C4-2B (cell line): ENCODE data around the gene DYNC2I2.

Experiments
- H3K27ac ChIP-seq: fragments of 450-650 bp; 2 replicates; pipeline ENCODE4 v1.5.1; 2017
- CTCF ChIP-seq: fragments of 450-650 bp; conservative IDR thresholded peaks from 2 replicates; pipeline ENCODE4 v1.5.1; 2017; ENCODE audit warnings: mild to moderate bottlenecking
- ZFX ChIP-seq: fragments of 450-650 bp; IDR thresholded peaks from 2 replicates; pipeline ENCODE4 v1.6.1; 2017

Gene DYNC2I2

GRCh38 chr9:128689820-128690683 is 33.4 kb upstream of the DYNC2I2 start:
- peak overlapping the region; percentile 93 for H3K27ac ChIP-seq
- no peak for TF ChIP-seq CTCF
- peak; percentile 51 for TF ChIP-seq ZFX

- peak overlapping the region; percentile 93 for H3K27ac ChIP-seq
Observed at GRCh38 chr9:128689293-128689774, 32.7 kb upstream of the DYNC2I2 start.

GRCh38 chr9:128688501-128689292 is 32.0 kb upstream of the DYNC2I2 start, which contains the start of gene SET:
TSS of gene SET (plus strand) at chr9:128689222. CDS start at chr9:128689583, 361 bp downstream.
- H3K27ac ChIP-seq: peak within 1 kb of the TSS; percentile 93
- TF ChIP-seq CTCF (no peak), ZFX (no peak)

More at GRCh38 chr9:128689293-128689774, 32.7 kb upstream of the DYNC2I2 start:
- TF ChIP-seq ZFX: no peak

GRCh38 chr9:128687453-128687852 is 30.8 kb upstream of the DYNC2I2 start:
- H3K27ac ChIP-seq: peak overlapping the region; percentile 93
- TF ChIP-seq ZFX (no peak), CTCF (no peak)

GRCh38 chr9:128685636-128686489 is 29.2 kb upstream of the DYNC2I2 start:
- TF ChIP-seq CTCF: no peak
- no peak for TF ChIP-seq ZFX
- peak overlapping the region; percentile 94 for H3K27ac ChIP-seq

GRCh38 chr9:128684325-128685199 is 27.9 kb upstream of the DYNC2I2 start:
- H3K27ac ChIP-seq: peak overlapping the region; percentile 94
- TF ChIP-seq ZFX (0 out of 2 replicates have a peak, but pooled peaks have one; percentile 24), CTCF (no peak)
